Sigmoid colon (tissue), 4 donors: Measurements from ENCODE around the gene VDR.

Experiments used
- EP300 ChIP-seq, 4 donors: sonication (generic); formaldehyde crosslinking; IDR thresholded peaks; one replicate each; pipeline ENCODE4 v1.6.1; 2017; ENCODE audit warnings: antibody characterized with exemption in 4 of 4
- TF ChIP-seq, protein P1 (sequence below), 4 experiments: fragments of 450-650 bp in 3 of 4; fragments of 200-600 bp in 1 of 4; IDR thresholded peaks; one replicate each; pipeline ENCODE4 v1.5.1; 2016 to 2019; ENCODE audit warnings: antibody characterized with exemption in 4 of 4, mild to moderate bottlenecking in 3 of 4, moderate library complexity in 2 of 4

DNA sequence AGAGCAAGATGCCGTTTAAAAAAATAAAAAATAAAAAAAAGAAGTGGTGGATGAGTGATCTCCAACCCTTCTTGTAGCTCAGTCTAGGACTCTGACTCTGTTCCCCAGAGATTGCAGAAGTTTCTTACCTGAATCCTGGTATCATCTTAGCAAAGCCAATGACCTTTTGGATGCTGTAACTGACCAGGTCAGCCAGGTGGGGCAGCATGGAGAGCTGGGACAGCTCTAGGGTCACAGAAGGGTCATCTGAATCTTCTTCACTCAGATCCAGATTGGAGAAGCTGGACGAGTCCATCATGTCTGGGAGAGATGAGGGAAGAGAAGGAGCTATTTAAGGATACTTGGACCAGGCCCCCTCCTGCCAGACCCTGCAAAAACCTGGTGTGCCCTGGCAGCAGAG is 49.3 kb downstream of the VDR start:
- TF ChIP-seq, protein P1, sequence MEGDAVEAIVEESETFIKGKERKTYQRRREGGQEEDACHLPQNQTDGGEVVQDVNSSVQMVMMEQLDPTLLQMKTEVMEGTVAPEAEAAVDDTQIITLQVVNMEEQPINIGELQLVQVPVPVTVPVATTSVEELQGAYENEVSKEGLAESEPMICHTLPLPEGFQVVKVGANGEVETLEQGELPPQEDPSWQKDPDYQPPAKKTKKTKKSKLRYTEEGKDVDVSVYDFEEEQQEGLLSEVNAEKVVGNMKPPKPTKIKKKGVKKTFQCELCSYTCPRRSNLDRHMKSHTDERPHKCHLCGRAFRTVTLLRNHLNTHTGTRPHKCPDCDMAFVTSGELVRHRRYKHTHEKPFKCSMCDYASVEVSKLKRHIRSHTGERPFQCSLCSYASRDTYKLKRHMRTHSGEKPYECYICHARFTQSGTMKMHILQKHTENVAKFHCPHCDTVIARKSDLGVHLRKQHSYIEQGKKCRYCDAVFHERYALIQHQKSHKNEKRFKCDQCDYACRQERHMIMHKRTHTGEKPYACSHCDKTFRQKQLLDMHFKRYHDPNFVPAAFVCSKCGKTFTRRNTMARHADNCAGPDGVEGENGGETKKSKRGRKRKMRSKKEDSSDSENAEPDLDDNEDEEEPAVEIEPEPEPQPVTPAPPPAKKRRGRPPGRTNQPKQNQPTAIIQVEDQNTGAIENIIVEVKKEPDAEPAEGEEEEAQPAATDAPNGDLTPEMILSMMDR (IDR thresholded peaks at IDR 0.05) = no peak
- TF ChIP-seq EP300 (IDR thresholded peaks at IDR 0.05) = no peak
